Tibial artery (tissue), 4 donors: Measurements from ENCODE around the gene PPIL4.

ENCODE experiments used
- DNase-seq, 2 donors: peaks; one replicate each; pipeline ENCODE4 v3.0.0-alpha.2; 2019
- H3K27ac ChIP-seq, 2 donors: fragments of 200-600 bp; sonication (generic) in 1 of 2; 1 replicate in 1 of 2; 2 replicates in 1 of 2; pipeline ENCODE4 v1.5.1; 2018 to 2019; ENCODE audit warnings: mild to moderate bottlenecking in 1 of 2
- H3K27me3 ChIP-seq, 2 donors: fragments of 200-600 bp; sonication (generic) in 1 of 2; one replicate each; pipeline versions ENCODE4 v1.5.1 to v1.6.0; 2016 to 2019
- H3K36me3 ChIP-seq, 3 donors: fragments of 200-600 bp; sonication (generic) in 2 of 3; one replicate each; pipeline ENCODE4 v1.5.1; 2016 to 2019; ENCODE audit warnings: mild to moderate bottlenecking in 2 of 3
- H3K4me1 ChIP-seq, 4 donors: fragments of 200-600 bp; sonication (generic) in 2 of 4; 1 replicate in 3 of 4; 2 replicates in 1 of 4; pipeline ENCODE4 v1.5.1; 2016 to 2019
- H3K4me3 ChIP-seq, 2 donors: fragments of 200-600 bp; sonication (generic) in 1 of 2; 1 replicate in 1 of 2; 2 replicates in 1 of 2; pipeline ENCODE4 v1.5.1; 2018 to 2019; ENCODE audit warnings: mild to moderate bottlenecking in 2 of 2
- H3K9me3 ChIP-seq, 3 donors: fragments of 200-600 bp; sonication (generic) in 1 of 3; one replicate each; pipeline ENCODE4 v1.5.1; 2016 to 2019
- intact Hi-C: fragments of 100-400 bp; cut with DNase I; formaldehyde crosslinking; loops from one replicate; pipeline ENCODE4 v1.15.0; 2023; ENCODE audit warnings: low total_unique reads
- TF ChIP-seq, protein P1 (sequence below), 2 experiments: fragments of 200-600 bp in 1 of 2; fragments of 450-650 bp in 1 of 2; IDR thresholded peaks; one replicate each; pipeline ENCODE4 v1.5.1; 2017 to 2019; ENCODE audit warnings: antibody characterized with exemption in 2 of 2, mild to moderate bottlenecking in 1 of 2, moderate library complexity in 1 of 2

The PPIL4 gene

DNA sequence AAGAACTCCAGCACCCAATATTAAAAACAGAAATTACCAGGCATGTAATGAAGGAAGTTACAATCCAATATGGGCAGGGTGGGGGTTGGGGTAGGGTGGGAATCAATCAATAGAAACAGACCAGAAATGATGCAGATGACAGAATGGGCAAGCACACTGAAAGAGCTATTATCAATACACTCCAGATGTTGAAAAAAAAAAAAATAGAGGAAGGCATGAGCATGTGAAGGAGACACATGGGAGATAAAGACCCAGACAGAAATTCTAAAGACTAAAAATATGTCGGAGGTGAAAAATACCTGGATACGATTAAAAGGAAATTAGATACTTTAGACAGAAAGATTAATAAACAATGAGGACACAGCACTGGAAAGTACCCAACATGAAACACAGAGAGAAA lies 42.0 kb downstream of the PPIL4 start:
- Histone ChIP-seq H3K27ac (no peak overlapping the region), H3K4me3 (no peak overlapping the region), H3K9me3 (no peaks in the 10 kb centered on the region), H3K4me1 (no peaks in the 10 kb centered on the region), H3K27me3 (no peaks in the 10 kb centered on the region), H3K36me3 (peaks cover 0 to 14% (median 13%) of the 10 kb centered on the region in 3 donors)
- TF ChIP-seq, protein P1, sequence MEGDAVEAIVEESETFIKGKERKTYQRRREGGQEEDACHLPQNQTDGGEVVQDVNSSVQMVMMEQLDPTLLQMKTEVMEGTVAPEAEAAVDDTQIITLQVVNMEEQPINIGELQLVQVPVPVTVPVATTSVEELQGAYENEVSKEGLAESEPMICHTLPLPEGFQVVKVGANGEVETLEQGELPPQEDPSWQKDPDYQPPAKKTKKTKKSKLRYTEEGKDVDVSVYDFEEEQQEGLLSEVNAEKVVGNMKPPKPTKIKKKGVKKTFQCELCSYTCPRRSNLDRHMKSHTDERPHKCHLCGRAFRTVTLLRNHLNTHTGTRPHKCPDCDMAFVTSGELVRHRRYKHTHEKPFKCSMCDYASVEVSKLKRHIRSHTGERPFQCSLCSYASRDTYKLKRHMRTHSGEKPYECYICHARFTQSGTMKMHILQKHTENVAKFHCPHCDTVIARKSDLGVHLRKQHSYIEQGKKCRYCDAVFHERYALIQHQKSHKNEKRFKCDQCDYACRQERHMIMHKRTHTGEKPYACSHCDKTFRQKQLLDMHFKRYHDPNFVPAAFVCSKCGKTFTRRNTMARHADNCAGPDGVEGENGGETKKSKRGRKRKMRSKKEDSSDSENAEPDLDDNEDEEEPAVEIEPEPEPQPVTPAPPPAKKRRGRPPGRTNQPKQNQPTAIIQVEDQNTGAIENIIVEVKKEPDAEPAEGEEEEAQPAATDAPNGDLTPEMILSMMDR (IDR thresholded peaks at IDR 0.05): no peak
- intact Hi-C loops: no loop called here
- DNase-seq: no peak

- intact Hi-C loops: no loop called here
- no peak for DNase-seq
- peaks cover 0 to 14% (median 13%) of the 10 kb centered on the region in 3 donors for H3K36me3 ChIP-seq
- no peaks in the 10 kb centered on the region for H3K4me1 ChIP-seq
- H3K9me3 ChIP-seq: no peaks in the 10 kb centered on the region
- H3K4me3 ChIP-seq: no peak overlapping the region
- no peak overlapping the region for H3K27ac ChIP-seq
- TF ChIP-seq, protein P1 (IDR thresholded peaks at IDR 0.05): no peak
- H3K27me3 ChIP-seq: no peaks in the 10 kb centered on the region
Observed at GRCh38 chr6:149503276-149503675, 42.6 kb downstream of the PPIL4 start.

- Histone ChIP-seq H3K27ac (no peak overlapping the region), H3K4me3 (no peak overlapping the region), H3K9me3 (no peaks in the 10 kb centered on the region), H3K27me3 (no peaks in the 10 kb centered on the region), H3K36me3 (peaks cover 0 to 13% (median 6%) of the 10 kb centered on the region in 3 donors), H3K4me1 (no peaks in the 10 kb centered on the region)
- intact Hi-C loops: no loop called here
- no peak for DNase-seq
- TF ChIP-seq, protein P1 (IDR thresholded peaks at IDR 0.05): no peak
Observed at GRCh38 chr6:149501768-149502167, 44.1 kb downstream of the PPIL4 start.

GRCh38 chr6:149501201-149501600 lies 44.6 kb downstream of the PPIL4 start:
- TF ChIP-seq, protein P1 (IDR thresholded peaks at IDR 0.05): no peak
- no peaks in the 10 kb centered on the region for H3K9me3 ChIP-seq
- DNase-seq: no peak
- peaks cover 0 to 8% (median 2%) of the 10 kb centered on the region in 3 donors for H3K36me3 ChIP-seq
- no peak overlapping the region for H3K4me3 ChIP-seq
- H3K27me3 ChIP-seq: no peaks in the 10 kb centered on the region
- no peaks in the 10 kb centered on the region for H3K4me1 ChIP-seq
- no peak overlapping the region for H3K27ac ChIP-seq
- intact Hi-C loops: no loop called here

GRCh38 chr6:149500096-149500495 lies 45.7 kb downstream of the PPIL4 start:
- H3K9me3 ChIP-seq: no peaks in the 10 kb centered on the region
- H3K4me3 ChIP-seq: no peak overlapping the region
- no peak for DNase-seq
- H3K4me1 ChIP-seq: no peaks in the 10 kb centered on the region
- intact Hi-C loops: no loop called here
- TF ChIP-seq, protein P1 (IDR thresholded peaks at IDR 0.05): no peak
- H3K27ac ChIP-seq: no peak overlapping the region
- peaks cover 0 to under 1% (median 0%) of the 10 kb centered on the region in 3 donors for H3K36me3 ChIP-seq
- H3K27me3 ChIP-seq: no peaks in the 10 kb centered on the region

- Histone ChIP-seq H3K4me1 (no peaks in the 10 kb centered on the region), H3K36me3 (no peaks in the 10 kb centered on the region), H3K9me3 (no peaks in the 10 kb centered on the region), H3K27ac (no peak overlapping the region), H3K4me3 (no peak overlapping the region), H3K27me3 (no peaks in the 10 kb centered on the region)
- TF ChIP-seq, protein P1 (IDR thresholded peaks at IDR 0.05): no peak
- no peak for DNase-seq
- intact Hi-C loops: no loop called here
Observed at GRCh38 chr6:149499066-149499465, 46.8 kb downstream of the PPIL4 start.
